OCI-LY7 (cell line): ENCODE data around the gene GSS. TPM values are rescaled to one million over a fixed set of nuclear protein-coding genes. Genes with fewer than 3 reads are reported as not detected.

Source experiments
- BruUV-seq: library from RNA; stranded (reverse); fragments of 400-500 nt; replicated peaks from 2 replicates; lab custom pipeline; 2021; lab: Mats Ljungman, UMichigan
- CTCF ChIA-PET: fragments of 300-600 bp; sonication (Branson Sonifier 250); formaldehyde crosslinking; loops from one replicate; lab custom pipeline; 2022; ENCODE audit warnings: antibody characterized with exemption; ENCODE audit not compliant: unreplicated experiment; lab: Charles Lee
- POLR2A ChIA-PET: fragments of 300-600 bp; sonication (Branson Sonifier 250); formaldehyde crosslinking; loops from one replicate; lab custom pipeline; 2022; ENCODE audit warnings: antibody characterized with exemption; lab: Charles Lee
- DNase-seq: peaks from one replicate; pipeline ENCODE4 v3.0.0-alpha.2; 2015; ENCODE audit warnings: low spot score
- H2AFZ ChIP-seq: fragments of 200-600 bp; sonication (generic), shearing (Covaris generic); 2 replicates; pipeline ENCODE4 v1.6.1; 2014; ENCODE audit warnings: mild to moderate bottlenecking, antibody characterized with exemption, low read length, moderate library complexity
- H3K27ac ChIP-seq: fragments of 200-600 bp; sonication (generic); 2 replicates; pipeline ENCODE4 v1.5.1; 2014; ENCODE audit warnings: mixed run types, low read depth, mild to moderate bottlenecking, moderate library complexity, low read length, inconsistent platforms; ENCODE audit not compliant: poor library complexity, severe bottlenecking
- H3K36me3 ChIP-seq: fragments of 200-600 bp; sonication (generic); 2 replicates; pipeline ENCODE4 v1.6.1; 2014; ENCODE audit warnings: mild to moderate bottlenecking, antibody characterized with exemption, low read length, moderate library complexity, mixed read lengths; ENCODE audit not compliant: insufficient read depth
- H3K4me1 ChIP-seq: fragments of 200-600 bp; sonication (generic); 2 replicates; pipeline ENCODE4 v1.5.1; 2014; ENCODE audit warnings: mild to moderate bottlenecking, low read length; ENCODE audit not compliant: insufficient read depth, poor library complexity, severe bottlenecking
- H3K4me2 ChIP-seq: fragments of 200-600 bp; sonication (generic); 2 replicates; pipeline ENCODE4 v1.6.1; 2014; ENCODE audit warnings: mild to moderate bottlenecking, low read length
- H3K4me3 ChIP-seq: fragments of 200-600 bp; sonication (generic); 2 replicates; pipeline ENCODE4 v1.5.1; 2014; ENCODE audit warnings: mild to moderate bottlenecking, low read depth, low read length; ENCODE audit not compliant: poor library complexity, severe bottlenecking
- H3K79me2 ChIP-seq: fragments of 200-600 bp; sonication (generic); 2 replicates; pipeline ENCODE4 v1.6.1; 2016; ENCODE audit warnings: low read depth, mild to moderate bottlenecking, low read length, moderate library complexity, mixed read lengths; ENCODE audit not compliant: insufficient read depth
- H3K9me2 ChIP-seq: fragments of 200-600 bp; sonication (generic); 2 replicates; pipeline ENCODE4 v1.6.1; 2016; ENCODE audit warnings: mild to moderate bottlenecking, low read length, mixed read lengths; ENCODE audit not compliant: insufficient read depth
- H3K9me3 ChIP-seq: fragments of 200-600 bp; sonication (generic); 2 replicates; pipeline ENCODE4 v1.6.1; 2014; ENCODE audit warnings: mild to moderate bottlenecking, mixed run types, low read length, mixed read lengths
- H4K20me1 ChIP-seq: fragments of 200-600 bp; sonication (generic); 2 replicates; pipeline ENCODE4 v1.6.1; 2014; ENCODE audit warnings: mild to moderate bottlenecking, antibody characterized with exemption, low read length, moderate library complexity, mixed read lengths; ENCODE audit not compliant: insufficient read depth
- EZH2phosphoT487 ChIP-seq: fragments of 200-600 bp; sonication (generic); IDR thresholded peaks from 2 replicates; pipeline ENCODE4 v1.6.1; 2018; ENCODE audit warnings: low read depth, borderline replicate concordance, mild to moderate bottlenecking, mixed run types, antibody characterized with exemption, low read length, moderate library complexity, mixed read lengths
- intact Hi-C: fragments of 100-400 bp; cut with micrococcal nuclease; formaldehyde crosslinking; loops from one replicate; pipeline ENCODE4 v1.10.0; 2022; ENCODE audit not compliant: unreplicated experiment
- total RNA-seq, 2 experiments: library from RNA; depleted of rRNA in 1 of 2; stranded (reverse); fragments of >200 nt in 1 of 2; shearing (Covaris generic) in 1 of 2; gene quantifications; 2 replicates each; pipeline ENCODE4 v1.2.3, GENCODE V29; 2014 to 2022
- TF ChIP-seq, protein P1 (sequence below): fragments of 200-600 bp; sonication (generic); conservative IDR thresholded peaks from 2 replicates; pipeline ENCODE4 v1.5.1; 2014; ENCODE audit warnings: mild to moderate bottlenecking, antibody characterized with exemption, low read length, moderate library complexity, mixed read lengths

GSS gene
- total RNA-seq, 2 experiments from 2014 or later: 78.7 to 91.4 TPM

- Histone ChIP-seq H3K9me3 (no peaks in the 10 kb centered on the region), H2AFZ (no peak overlapping the region), H3K27ac (no peak overlapping the region), H3K4me1 (peaks cover 14% of the 10 kb centered on the region), H3K9me2 (no peaks in the 10 kb centered on the region), H4K20me1 (no peaks in the 10 kb centered on the region), H3K36me3 (no peaks in the 10 kb centered on the region), H3K4me3 (no peak overlapping the region), H3K79me2 (no peaks in the 10 kb centered on the region), H3K4me2 (no peak overlapping the region)
- no peak for DNase-seq
- ChIA-PET POLR2A (no interaction called here), CTCF (no interaction called here)
- no TSS peak for BruUV-seq
- TF ChIP-seq EZH2phosphoT487: no peak
- TF ChIP-seq, protein P1, sequence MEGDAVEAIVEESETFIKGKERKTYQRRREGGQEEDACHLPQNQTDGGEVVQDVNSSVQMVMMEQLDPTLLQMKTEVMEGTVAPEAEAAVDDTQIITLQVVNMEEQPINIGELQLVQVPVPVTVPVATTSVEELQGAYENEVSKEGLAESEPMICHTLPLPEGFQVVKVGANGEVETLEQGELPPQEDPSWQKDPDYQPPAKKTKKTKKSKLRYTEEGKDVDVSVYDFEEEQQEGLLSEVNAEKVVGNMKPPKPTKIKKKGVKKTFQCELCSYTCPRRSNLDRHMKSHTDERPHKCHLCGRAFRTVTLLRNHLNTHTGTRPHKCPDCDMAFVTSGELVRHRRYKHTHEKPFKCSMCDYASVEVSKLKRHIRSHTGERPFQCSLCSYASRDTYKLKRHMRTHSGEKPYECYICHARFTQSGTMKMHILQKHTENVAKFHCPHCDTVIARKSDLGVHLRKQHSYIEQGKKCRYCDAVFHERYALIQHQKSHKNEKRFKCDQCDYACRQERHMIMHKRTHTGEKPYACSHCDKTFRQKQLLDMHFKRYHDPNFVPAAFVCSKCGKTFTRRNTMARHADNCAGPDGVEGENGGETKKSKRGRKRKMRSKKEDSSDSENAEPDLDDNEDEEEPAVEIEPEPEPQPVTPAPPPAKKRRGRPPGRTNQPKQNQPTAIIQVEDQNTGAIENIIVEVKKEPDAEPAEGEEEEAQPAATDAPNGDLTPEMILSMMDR: no peak
- intact Hi-C loops: no loop called here
These were observed 59.5 kb downstream of the GSS start for GRCh38 chr20:34896086-34896621.

DNA sequence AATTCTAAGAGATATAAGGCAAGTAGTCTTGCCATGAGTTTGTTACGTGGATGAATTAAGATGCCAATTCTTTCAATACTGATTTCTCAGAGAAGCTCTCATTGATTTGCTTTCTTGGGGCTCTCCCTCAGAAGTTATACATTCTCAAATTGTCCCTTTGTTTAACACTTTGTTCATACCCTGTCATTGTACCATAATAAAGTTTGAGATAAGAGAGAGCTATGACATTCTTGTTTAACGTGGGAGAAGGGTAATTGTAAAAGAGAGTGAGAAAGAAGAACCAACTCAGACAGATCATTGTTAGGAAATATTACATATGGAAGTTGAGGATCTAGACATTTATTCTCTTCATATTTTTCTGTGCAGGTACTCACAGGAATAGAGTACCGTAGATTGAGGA lies 60.1 kb downstream of the GSS start:
- Histone ChIP-seq H3K9me3 (no peaks in the 10 kb centered on the region), H3K79me2 (no peaks in the 10 kb centered on the region), H3K9me2 (no peaks in the 10 kb centered on the region), H3K4me2 (no peak overlapping the region), H4K20me1 (no peaks in the 10 kb centered on the region), H3K4me1 (peaks cover 17% of the 10 kb centered on the region), H3K4me3 (no peak overlapping the region), H3K27ac (no peak overlapping the region), H3K36me3 (no peaks in the 10 kb centered on the region), H2AFZ (no peak overlapping the region)
- intact Hi-C loops: no loop called here
- BruUV-seq: no TSS peak
- no peak for DNase-seq
- TF ChIP-seq EZH2phosphoT487: no peak
- TF ChIP-seq, protein P1: no peak
- CTCF ChIA-PET: no interaction called here
- POLR2A ChIA-PET: interaction anchor here (0.6 to 1.1 kb wide), 4 partner anchors 8 to 15 kb away, joined by 3 to 7 read pairs (median 4); no protein-coding TSS in a partner anchor

DNA sequence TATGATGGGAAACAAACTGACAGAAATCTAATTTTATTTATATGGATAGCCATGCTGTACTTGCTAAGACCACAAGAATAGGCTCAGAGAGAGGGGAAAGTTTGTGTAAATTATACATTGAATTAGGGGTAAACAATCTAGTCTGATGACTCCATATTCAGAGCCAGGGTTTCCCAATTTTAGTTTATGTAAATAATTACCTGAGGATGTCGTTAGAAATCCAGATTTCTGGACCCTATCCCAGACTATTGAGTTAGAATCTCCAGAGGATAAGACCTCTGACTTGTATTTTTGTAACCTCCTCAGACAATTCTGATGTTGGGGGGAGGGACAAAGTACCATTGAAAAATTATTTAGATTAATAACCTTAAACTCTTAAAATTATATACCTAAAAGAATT lies 60.9 kb downstream of the GSS start:
- Histone ChIP-seq H3K27ac (no peak overlapping the region), H3K4me2 (no peak overlapping the region), H3K4me3 (no peak overlapping the region), H3K4me1 (peaks cover 17% of the 10 kb centered on the region), H3K79me2 (no peaks in the 10 kb centered on the region), H4K20me1 (no peaks in the 10 kb centered on the region), H3K36me3 (no peaks in the 10 kb centered on the region), H2AFZ (no peak overlapping the region), H3K9me2 (no peaks in the 10 kb centered on the region), H3K9me3 (no peaks in the 10 kb centered on the region)
- DNase-seq: no peak
- CTCF ChIA-PET: no interaction called here
- TF ChIP-seq, protein P1: no peak
- no peak for TF ChIP-seq EZH2phosphoT487
- POLR2A ChIA-PET: interaction anchor here (0.8 to 1.1 kb wide), 3 partner anchors 8 to 10 kb away, joined by 3 to 7 read pairs (median 4); no protein-coding TSS in a partner anchor
- no TSS peak for BruUV-seq
- intact Hi-C loops: no loop called here
